Fibroblast of the aortic adventitia (primary cell): ENCODE results near the gene NCKAP5. TPM values are rescaled to one million over a fixed set of nuclear protein-coding genes. Genes with fewer than 3 reads are reported as not detected.

Experiments
- DNase-seq: peaks from one replicate; pipeline ENCODE4 v3.0.0-alpha.2; 2010; ENCODE audit warnings: low read depth
- H3K4me3 ChIP-seq: 2 replicates; pipeline ENCODE4 v1.5.1; 2011; ENCODE audit warnings: low read depth, mild to moderate bottlenecking, control low read depth, low read length, moderate library complexity
- total RNA-seq: library from RNA; depleted of rRNA; stranded (reverse); fragments of >200 nt; gene quantifications from 2 replicates; pipeline ENCODE4 v1.2.3, GENCODE V29; 2012; ENCODE audit warnings: low replicate concordance
- TF ChIP-seq, protein P1 (sequence below): IDR thresholded peaks from 2 replicates; pipeline ENCODE4 v1.5.1; 2011; ENCODE audit warnings: mild to moderate bottlenecking, low read length, control low read depth, inconsistent platforms; ENCODE audit not compliant: insufficient read depth

The NCKAP5 gene
- total RNA-seq, 1 donor = 4.4 TPM

DNA sequence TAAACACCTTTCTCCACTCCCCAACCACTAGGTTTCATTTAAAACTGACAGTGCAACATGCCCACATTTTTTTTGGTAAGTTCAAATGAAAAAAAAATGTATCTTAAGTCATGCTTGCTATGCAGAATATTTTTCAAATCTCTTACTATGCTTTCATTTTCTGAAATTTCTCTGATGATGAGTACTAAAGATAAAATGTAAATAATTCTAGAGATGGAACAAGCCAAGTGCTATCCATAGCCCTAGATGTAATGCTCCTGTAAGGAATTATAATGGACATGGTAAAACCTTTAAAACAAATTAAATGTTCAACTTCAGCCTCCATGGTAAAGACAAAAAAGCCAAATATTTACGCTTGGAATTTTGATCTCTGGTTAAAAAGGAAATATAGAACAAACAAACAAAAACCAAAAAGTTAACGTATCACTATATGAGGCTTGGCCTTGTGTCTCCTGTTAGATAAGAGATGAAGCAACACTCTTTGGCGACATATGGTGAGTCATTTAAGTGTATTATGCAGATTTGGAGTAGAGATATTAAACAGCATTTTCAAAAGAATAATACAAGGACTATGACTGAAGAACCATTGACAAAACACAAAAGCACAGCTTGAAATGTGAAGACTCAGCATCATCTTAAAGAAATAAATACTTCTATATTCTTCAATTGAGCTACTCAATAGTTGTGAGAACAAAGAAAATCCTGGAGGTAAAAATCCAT lies 506.2 kb downstream of the NCKAP5 start:
- H3K4me3 ChIP-seq = no peak overlapping the region
- TF ChIP-seq, protein P1, sequence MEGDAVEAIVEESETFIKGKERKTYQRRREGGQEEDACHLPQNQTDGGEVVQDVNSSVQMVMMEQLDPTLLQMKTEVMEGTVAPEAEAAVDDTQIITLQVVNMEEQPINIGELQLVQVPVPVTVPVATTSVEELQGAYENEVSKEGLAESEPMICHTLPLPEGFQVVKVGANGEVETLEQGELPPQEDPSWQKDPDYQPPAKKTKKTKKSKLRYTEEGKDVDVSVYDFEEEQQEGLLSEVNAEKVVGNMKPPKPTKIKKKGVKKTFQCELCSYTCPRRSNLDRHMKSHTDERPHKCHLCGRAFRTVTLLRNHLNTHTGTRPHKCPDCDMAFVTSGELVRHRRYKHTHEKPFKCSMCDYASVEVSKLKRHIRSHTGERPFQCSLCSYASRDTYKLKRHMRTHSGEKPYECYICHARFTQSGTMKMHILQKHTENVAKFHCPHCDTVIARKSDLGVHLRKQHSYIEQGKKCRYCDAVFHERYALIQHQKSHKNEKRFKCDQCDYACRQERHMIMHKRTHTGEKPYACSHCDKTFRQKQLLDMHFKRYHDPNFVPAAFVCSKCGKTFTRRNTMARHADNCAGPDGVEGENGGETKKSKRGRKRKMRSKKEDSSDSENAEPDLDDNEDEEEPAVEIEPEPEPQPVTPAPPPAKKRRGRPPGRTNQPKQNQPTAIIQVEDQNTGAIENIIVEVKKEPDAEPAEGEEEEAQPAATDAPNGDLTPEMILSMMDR = no peak
- DNase-seq = no peak

DNA sequence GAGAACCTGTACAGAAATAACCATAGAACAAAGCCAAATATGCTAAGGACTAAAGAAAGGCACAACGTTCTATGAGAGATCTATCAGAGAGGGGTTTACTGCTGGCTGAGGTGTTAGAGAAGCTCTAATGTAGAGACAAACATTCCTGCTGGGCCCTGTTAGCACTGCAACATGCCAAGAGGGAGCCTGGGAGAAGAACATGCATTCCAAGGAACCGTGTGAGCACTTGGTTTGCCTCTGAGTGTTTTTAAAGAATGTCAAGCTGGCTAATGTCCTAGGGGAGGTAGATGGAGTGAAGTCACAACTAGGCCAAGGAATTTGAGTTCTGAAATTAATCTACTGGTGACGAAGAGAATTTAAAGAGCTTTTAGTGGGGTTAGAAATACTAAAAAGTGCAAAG lies 514.0 kb downstream of the NCKAP5 start:
- peak; percentile 70 for DNase-seq
- H3K4me3 ChIP-seq = no peak overlapping the region
- TF ChIP-seq, protein P1 = no peak

DNA sequence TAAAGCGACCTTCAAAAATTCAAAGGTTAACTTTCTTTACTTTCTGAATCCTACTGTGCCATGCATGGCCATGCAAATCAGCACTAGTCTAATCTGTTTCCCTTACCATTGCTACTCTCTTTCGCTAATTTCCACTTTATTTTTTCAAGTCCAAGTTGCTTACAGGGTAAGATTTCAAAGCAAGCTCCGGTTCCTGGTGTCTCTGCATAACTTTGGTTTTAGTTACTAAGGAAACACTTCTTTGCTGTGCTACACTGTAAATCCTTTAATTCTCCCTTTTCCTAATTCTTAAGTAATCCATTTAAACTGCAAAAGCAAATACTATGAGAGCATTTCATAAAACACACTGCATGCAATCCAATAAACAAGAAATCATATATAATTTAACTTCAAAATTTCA lies 514.7 kb downstream of the NCKAP5 start:
- TF ChIP-seq, protein P1 = no peak
- H3K4me3 ChIP-seq = no peak overlapping the region
- DNase-seq = no peak

DNA sequence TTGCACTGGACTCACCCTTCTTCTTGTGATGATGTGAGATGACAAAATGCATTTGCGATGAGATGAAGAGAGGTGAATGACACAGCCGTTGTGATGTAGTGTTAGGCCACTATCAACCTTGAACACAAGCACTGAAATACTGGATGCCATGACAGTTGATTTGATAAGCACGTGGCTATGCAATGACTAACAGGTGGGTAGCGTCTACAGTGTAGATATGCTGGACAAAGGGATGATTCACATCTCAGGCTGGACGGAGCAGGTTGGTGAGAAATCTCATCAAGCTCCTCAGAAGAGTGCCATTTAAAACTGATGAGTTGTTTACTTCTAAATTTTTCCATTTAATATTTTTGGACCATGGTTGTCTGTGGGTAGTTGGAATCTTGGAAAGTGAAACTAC lies 522.5 kb downstream of the NCKAP5 start:
- DNase-seq = peak; percentile 18
- H3K4me3 ChIP-seq = no peak overlapping the region
- TF ChIP-seq, protein P1 = no peak

DNA sequence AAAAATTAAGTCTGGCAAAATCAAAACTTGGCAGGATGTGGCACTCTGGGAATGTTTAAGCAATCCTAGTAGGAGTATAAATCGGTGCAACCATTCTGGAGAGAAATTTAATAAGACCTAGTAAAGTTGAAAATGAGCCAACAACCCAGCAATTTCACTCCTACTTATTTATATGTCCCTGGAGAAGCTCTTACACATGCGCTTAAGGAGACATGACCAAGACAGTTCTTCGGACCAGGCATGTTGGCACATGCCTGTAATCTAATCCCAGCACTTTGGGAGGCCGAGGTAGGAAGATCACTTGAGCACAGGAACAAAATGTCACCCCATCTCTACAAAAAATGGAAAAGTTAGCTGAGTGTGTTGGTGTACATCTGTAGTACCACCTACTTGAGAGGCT lies 523.7 kb downstream of the NCKAP5 start:
- TF ChIP-seq, protein P1 = no peak
- no peak overlapping the region for H3K4me3 ChIP-seq
- peak; percentile 13 for DNase-seq

DNA sequence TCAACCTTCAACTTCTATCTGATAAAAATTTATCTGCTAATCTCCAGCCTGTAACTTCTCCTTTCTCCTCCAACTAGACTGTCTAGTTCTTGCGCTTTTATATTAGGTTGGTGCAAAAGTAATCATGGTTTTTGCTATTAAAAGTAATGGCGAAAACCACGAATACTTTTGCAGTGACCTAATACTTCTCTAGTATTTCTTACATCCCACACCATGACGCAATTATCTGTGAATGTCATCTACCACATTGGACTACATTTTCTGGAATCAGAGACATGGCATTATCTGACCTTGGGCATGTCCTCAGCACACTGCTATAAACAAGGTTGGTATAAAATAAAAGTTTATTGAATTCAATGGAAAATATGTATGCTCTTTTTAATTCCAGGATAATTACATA lies 528.1 kb downstream of the NCKAP5 start:
- no peak for DNase-seq
- no peak overlapping the region for H3K4me3 ChIP-seq
- TF ChIP-seq, protein P1 = no peak

DNA sequence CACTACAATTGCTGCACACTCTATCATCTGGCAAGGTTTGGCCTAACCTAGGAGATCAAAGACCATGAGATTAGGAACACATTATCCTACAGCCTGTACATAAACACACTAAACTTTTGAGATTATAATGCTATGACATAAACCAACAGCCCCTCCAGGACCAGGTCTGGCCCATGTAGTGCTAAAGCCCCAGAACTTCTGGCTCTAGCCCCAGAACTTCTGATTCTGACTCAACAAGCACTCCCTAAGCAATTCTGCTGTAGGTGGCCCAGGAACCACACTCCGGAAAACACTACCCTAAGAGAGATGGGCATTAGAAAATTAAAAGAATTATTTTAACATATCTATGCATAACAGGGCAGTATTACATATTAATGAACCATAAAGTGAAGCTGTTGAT lies 528.7 kb downstream of the NCKAP5 start:
- TF ChIP-seq, protein P1 = no peak
- DNase-seq = no peak

More for the DNA sequence above, 528.7 kb downstream of the NCKAP5 start:
- no peak overlapping the region for H3K4me3 ChIP-seq
